Fibroblast of skin of right biceps (primary cell): Measurements from ENCODE around the gene SPC25.
"Not testable (repeated sequence)": the region's sequence is repeated elsewhere in the genome, so short reads cannot be mapped to it uniquely, and the experiment has no call there.

Experiments used
- DNase-seq: peaks from one replicate; pipeline ENCODE4 v3.0.0-alpha.2; 2013

Gene SPC25

DNA sequence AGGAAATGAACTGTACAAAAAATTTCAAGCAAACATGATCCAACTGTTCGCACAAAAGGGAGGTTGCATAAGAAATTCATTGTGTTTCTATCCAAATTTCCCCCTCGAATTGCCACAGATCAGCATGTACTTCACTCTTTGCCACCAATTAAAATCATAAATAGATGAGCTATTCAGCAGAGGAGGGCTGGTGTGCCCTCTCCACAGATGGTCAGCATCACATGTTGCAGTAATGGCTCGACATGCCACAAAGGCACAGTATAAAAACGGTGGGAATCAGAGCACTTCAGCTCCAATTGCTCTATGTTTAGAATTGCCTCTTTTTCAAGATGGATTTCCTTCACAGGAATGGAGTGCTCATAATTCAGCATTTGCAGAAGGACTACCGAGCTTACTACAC lies 10.8 kb upstream of the SPC25 start, which contains the start of gene G6PC2:
TSS of gene G6PC2 (plus strand) at position 289 of the 400 bp plus-strand sequence. CDS start at position 330, 41 bp downstream.
- no peak for DNase-seq

DNA sequence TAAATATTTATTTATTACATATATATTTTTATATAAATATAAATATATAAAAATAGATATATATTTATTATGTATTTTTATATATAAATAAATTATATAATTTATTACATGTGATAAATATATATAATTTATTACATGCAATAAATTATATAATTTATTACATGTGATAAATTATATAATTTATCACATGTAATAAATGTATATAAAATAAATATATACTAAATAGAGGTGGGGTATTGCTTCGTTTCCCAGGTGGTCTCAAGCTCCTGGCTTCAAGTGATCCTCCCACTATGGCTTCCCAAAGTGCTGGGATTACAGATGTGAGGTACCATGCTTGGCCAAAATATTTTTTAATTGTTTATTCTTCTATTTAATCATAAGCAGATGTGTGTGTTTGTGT lies 7.2 kb upstream of the SPC25 start:
- no peak for DNase-seq

DNA sequence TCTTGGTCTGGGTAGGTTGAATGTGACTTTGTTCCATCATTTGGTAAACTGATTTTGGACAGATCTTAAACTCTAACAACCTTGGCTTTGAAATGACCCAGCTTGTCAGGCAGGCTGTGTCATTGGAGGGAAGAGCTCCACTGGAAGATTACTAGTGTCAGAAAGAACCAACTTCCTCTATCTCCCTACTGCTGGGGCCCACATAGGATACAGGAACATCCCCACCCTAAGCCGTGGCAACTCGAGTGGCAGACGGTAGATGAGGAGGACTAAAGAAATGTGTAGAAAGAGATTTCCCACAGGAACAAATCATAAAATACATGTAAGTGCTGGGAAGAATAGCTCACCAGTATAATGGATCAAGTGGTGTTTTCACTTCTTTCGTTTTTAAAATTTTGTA lies 6.6 kb upstream of the SPC25 start:
- no peak for DNase-seq

DNA sequence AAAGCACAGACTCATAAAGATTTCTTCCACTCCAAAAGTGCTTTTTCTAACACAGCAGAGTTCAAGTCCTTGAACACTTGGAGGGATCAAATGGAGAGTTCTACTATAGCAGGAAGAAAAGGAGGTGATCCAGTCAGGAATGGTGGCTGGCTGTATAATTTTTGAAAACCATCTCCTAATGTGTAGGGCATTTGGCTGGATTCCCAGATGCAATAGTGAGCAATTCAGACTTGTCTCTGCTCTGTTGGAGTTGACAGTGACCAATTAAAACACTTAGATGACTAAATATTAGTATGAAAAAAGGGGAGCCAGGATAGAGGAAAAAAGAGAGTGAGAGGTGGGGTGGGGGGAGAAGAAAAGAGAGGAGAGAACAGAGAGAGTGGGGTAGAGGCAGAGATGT lies 5.5 kb upstream of the SPC25 start:
- DNase-seq = peak; percentile 42

DNA sequence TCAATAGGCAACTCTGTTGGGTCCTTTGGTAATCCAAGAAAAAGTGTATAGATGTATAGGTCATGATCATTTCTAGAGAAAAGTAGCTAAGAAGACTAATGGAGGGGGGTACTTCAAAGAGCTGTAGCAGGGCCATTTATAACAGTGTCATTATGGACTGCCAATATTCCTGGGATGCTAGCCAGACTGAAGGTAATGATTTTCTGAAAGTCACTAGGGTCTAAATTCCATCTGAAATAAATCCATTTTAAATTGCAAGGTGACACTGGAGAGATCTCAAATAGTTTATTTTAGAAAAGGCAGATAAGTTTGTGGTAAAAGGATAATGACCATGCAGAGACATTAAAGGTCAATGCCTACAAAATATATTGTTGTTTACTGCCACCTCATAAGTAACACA lies 4.5 kb upstream of the SPC25 start:
- no peak for DNase-seq

DNA sequence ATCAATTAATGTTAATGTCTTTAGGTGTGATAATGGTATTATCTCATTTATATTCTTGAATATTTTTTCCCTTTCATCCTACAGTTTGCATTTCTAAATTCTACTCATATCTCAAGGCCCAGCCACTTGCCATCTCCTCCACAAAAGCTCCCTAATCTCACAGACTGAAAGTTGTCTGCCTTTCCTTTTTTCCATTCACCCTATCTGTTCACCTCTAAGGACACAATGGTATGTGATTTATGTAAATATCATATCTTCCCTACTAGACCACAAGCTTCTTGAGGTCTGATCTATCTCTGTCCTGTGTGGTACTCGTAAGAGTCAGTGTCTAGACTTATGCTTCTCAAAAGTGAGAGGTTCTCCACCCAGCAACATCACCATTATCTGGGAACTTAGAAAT lies 3.9 kb upstream of the SPC25 start:
- no peak for DNase-seq

DNA sequence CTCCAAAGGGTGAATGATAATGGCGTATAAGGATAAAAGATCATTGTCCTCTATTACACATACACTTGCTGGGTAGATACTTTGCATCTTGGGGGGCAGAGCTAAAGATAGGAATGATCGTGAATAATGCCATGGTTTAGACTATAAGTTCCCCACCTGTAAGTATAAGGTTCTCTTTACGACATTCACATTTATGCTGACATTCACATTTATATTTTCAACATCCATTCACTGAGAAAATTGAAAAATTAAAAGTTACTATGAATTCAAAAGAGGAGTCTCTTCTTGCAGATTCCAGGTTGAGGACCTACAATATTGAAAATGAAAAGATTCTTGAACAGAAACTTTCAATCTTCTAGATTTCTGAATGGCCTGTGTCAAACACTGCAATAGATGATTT lies 2.1 kb upstream of the SPC25 start:
- DNase-seq = no peak

DNA sequence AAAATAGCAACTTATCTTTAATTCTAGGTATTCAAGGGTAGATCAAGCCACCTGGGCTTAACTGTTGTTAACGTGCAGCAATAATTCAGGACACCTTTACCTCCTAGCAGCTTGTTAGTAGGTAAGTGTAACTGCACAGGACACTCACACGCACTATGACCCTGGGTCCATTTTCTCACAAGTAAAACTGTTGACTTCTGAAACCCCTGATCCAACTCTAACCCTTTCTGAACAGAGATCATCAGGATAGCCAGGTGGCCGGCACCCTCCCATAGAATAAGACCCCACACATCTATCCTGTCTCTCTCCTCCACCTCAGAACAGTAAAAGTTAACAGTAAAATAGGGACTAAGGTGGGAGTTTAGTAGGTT lies 610 bp downstream of the SPC25 start:
- DNase-seq = no peak

DNA sequence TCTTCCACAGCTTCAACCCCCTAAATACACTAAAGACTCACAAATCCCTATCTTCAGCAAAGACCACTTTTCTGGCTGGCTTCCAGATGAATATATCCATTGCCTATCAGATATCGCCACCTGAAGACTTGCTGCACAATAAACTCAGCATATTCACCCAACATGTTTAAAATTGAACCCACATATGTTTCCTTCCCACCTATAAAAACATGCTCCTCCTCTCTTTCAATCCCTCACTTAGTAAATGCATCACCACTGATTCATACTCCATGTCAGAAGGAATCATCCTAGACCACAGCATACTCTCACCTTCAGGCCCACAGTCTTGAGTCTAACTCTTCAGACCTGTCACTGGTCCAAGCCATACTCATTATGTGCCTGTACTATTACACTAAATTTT lies 5.3 kb downstream of the SPC25 start:
- DNase-seq = peak; percentile 43

DNA sequence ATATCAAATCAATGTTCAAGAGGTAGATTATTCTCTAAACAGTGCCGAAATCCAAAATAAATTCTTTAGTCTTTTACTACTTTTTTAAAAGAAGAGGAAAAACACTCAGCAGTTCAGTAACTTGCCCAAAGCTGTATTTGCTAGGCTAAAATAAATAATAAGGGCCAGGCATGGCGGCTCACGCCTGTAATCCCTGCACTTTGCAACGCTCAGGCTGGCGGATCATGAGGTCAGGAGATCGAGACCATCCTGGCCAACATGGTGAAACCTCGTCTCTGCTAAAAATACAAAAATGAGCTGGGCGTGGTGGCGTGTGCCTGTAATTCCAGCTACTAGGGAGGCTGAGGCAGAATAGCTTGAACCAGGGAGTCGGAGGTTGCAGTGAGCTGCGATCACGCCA lies 8.1 kb downstream of the SPC25 start:
- DNase-seq = not testable (repeated sequence)

DNA sequence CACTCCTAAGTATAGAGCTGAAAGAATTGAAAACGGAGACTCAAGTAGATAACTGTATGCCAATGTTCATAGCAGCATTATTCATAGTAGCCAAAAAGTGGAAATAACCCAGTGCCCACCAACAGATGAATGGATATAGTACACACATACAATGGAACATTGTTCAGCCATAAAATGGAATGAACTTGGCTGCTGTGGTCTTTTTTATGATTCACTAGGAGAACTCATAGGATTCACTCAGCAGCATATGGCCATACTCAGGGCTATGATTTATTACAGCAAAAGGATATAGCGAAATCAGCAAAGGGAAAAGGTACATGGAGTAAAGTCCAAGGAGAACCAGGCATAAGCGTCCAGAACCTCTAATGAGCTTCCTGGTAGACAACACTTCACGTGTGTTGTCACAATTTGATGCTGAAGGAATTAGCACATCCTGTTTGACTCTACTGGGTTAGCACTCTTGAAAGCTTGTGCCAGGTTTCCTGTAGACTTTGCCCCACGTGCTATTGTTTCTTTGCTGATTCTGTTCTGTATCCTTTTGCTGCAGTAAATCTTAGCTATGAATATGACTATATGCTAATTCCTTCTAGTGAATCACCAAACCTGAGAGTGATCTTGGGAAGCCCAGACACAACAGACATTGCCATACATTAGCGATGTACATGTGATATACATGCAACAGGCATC lies 15.7 kb downstream of the SPC25 start:
- DNase-seq = no peak

DNA sequence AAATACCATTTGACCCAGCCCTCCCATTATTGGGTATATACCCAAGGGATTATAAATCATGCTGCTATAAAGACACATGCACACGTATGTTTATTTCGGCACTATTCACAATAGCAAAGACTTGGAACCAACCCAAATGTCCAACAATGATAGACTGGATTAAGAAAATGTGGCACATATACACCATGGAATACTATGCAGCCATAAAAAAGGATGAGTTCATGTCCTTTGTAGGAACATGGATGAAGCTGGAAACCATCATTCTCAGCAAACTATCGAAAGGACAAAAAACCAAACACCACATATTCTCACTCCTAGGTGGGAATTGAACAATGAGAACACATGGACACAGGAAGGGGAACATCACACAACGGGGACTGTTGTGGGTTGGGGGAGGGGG lies 19.4 kb downstream of the SPC25 start:
- DNase-seq = not testable (repeated sequence)

DNA sequence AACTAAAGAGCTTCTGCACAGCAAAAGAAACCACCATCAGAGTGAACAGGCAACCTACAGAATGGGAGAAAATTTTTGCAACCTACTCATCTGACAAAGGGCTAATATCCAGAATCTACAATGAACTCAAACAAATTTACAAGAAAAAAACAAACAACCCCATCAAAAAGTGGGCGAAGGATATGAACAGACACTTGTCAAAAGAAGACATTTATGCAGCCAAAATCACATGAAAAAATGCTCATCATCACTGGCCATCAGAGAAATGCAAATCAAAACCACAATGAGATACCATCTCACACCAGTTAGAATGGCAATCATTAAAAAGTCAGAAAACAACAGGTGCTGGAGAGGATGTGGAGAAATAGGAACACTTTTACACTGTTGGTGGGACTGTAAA lies 19.9 kb downstream of the SPC25 start:
- DNase-seq = not testable (repeated sequence)

DNA sequence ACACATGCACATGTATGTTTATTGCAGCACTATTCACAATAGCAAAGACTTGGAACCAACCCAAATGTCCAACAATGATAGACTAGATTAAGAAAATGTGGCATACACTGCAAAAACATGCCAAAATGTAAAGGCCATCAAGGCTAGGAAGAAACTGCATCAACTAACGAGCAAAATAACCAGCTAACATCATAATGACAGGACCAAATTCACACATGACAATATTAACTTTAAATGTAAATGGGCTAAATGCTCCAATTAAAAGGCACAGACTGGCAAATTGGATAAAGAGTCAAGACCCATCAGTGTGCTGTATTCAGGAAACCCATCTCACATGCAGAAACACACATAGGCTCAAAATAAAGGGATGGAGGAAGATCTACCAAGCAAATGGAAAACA lies 23.1 kb downstream of the SPC25 start:
- DNase-seq = not testable (repeated sequence)

DNA sequence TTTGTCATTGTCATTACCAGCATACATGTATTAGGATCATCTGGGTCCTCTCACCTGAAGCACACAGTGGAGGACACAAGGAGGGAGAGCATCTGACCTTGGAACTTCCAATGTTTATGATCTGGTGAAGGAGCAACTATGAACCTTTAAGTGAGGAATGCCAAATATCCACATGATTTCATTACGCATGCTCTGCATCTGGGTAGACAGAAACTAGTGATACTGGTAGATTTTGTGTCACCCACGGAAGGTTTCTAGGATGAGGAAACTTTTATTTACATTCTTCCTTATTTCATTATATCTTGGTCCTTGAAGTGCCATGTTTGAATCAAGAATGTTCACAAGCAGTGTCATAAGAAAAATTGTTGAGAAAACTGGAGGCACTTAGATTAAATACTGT lies 32.1 kb downstream of the SPC25 start:
- no peak for DNase-seq

DNA sequence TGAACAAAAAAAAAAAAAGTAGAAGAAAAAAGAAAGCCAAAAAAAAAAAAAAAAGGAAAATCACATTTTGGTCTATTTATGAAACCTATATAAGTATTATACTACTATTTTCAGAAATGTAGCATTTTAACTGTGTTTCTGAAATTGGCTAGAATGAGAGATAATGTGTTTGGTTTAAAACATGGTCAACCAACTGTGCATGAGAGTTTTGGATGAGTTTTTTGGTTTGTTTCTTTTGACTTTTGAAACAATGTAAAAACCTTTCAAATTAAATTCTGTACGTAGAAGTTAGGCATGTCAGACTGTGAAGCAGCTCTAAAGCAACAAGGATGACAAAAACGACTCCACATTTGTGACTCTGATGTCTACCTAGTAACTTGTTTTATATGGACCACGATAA lies 34.6 kb downstream of the SPC25 start:
- DNase-seq = no peak

DNA sequence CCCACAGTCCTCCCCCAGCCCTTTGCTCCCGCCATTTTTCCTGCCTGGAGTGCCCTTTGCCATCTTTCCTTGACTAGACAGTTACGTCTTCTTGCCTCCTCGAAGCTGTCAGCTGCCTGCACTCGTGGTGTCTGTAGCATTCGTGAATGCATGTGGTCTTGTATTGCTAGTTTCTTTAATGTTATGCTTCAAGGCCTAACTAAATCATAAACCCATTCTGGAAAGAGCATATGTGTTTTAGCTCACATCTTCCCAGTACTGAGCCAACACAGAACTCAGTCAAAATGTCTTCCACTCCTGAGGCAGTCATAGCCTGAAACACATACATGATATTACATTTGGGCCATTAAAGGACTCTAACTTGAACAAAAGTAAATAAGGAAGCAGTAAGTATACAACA lies 35.6 kb downstream of the SPC25 start:
- no peak for DNase-seq

DNA sequence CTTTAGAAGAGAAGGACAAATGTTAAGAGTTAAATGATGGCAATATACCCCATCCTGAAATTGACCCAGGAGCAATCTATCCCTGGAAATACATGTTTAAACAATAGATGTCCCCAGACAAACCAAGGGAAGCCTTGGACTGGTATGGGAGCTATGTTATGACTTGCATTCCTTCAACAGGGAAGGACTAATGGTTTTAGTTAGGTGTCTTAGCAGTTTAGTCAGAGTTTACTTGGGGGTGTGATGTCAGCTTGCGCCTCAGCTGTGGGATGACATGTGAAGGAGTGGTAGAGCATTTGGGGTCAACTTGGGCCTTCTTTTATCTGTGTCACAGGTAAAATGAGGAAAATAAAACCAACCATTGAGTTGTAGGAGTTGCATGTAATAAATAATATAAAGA lies 36.8 kb downstream of the SPC25 start:
- no peak for DNase-seq

DNA sequence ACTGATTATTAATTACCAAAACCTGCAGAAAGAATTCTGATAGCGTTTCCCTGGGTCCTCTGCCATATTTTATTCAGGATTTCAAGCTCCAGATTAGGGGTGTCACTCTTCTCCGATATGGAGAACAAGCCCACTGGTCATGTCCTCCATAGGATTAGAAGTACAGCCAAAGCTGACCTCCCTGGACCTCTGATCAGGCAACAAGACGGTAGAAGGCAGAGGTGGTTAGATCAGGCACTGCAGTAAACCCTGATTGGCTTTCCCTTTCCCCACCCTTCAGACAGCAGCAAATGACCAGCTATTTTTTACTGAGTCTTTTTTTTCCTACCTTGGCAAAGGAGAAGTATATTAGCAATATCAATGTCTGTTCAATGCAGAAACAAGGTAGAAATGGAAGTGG lies 37.7 kb downstream of the SPC25 start:
- no peak for DNase-seq

DNA sequence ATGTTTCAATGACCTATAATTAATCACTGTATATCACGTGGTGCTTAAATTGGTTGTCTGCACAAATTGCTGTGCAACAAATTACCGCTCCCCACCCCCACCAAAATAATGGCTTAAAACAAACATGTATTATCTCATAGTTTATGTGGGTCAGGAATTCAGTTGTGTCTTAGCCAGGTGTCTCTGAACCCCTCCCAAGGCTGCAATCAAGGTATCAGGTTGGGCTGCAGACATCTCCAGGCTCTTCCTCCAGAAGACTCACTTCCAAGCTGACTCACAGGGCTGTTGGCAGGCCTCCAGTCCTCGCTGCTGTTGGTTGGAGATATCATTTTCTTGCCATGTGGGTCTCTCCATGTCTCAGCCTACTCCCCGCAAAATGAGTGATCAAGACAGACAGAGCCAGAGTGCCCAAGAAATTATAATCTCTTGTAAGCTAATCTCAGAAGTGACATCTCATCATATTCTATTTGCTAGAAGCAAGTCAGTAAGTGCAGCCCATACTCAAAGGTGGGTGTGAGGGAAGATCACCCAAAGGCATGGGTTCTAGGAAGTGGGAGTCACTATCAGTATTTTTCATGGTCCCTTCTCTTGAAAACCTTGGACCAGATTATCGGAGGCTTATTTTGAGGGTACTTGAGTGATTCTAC lies 38.4 kb downstream of the SPC25 start:
- DNase-seq = peak; percentile 84

DNA sequence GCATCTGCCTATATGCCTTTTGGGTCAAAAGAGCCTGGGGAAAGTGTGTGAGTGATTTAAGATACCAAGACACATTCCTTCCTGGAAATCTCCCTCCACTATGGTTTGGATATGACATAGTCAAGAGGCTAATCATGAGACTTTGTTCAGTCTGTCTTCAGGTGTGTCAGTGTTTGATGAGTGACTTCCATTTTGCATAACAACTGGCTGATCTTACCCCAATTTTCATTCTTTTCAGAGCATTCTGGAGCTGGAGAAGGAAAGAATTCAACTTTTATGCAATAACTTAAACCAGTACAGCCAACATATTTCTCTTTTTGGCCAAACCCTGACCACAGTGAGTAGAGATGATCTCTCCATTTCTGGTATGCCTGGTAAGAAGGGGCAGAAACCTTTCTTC lies 39.4 kb downstream of the SPC25 start:
- no peak for DNase-seq

DNA sequence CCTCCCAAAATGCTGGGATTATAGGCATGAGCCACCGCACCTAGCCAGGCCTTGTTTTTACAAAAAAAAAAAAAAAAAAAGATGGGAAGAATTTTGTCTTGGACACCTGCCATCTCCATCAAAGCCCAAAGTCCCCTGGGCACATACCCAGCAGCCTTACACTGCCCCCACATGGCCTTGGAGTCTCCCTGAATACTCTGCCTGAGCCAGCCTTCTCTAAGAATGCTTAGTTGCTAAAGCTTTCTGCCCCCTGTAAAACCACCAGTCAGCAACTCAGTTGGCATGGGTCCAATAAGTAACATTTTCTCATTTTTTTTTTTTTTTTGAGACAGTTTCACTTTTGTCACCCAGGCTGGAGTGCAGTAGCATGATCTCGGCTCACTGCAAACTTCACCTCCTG lies 40.6 kb downstream of the SPC25 start:
- peak; percentile 48 for DNase-seq

DNA sequence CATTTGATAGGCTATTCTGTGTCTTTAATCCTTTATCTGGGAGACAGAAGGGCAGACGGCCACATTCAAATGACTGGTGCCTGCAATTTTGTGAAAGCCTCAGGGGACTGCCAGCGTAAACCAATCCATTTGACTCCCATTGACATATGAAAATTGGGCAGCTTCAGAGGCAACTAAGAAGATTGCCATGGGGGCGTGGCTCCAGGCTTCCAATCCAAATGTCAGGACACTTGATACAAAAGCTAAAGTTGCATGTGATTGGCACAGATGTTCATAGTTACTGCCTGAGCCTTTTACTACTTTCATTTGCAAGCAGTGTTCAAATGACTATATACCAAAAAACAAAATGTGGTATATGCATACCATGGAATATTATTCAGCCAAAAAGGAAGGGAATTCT lies 42.0 kb downstream of the SPC25 start:
- no peak for DNase-seq

DNA sequence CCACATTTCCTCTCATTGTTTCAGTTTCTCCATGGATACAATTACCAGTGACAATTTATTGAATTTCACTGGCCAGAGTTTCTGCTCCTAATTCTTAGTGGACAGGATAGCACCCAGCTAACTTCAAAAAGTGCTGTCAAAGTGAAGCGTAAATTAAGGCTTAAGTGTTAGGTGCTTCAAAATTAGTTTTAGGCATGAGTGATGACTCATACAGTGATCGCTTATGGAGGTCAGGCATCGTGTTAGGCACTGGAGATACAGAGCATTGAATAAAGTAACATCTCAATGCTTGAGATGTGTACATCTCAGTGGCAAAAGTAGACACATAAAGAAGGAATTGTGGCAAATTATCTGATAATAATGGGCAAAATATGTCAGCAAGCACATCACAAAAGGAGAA lies 47.0 kb downstream of the SPC25 start:
- DNase-seq = no peak

DNA sequence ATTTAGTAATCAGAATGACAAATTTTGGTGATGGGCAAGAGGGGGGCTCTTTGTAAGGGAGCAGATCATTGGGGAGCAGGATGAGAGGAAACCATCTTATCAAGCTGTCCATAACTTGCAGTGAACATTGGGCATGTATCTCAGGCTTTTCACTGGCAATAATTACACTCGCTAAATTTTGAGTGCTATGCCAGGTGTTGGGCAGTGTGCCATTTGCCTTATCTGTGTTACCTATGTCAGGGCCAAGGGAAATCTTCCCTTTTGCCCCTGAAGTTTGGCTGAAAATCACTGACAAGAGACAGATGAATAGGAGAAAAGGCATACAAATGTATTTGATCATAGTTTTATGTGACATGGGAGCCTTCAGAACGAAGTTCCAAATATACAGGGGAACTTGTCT lies 48.8 kb downstream of the SPC25 start:
- no peak for DNase-seq
